ENCODE measurements around the gene CEP162. TPM values are rescaled to one million over a fixed set of nuclear protein-coding genes. Genes with fewer than 3 reads are reported as not detected.

The CEP162 gene
- total and polyA plus RNA-seq, 11 donors: 1.6 to 5.6 (median 4.4) TPM

GRCh38 chr6:84263557-84263956 lies 36.1 kb upstream of the CEP162 start:
- Histone ChIP-seq H3K4me1 (no peaks in the 10 kb centered on the region), H3K4me3 (no peak overlapping the region), H3K27me3 (no peaks in the 10 kb centered on the region), H3K27ac (no peak overlapping the region), H3K9me3 (no peaks in the 10 kb centered on the region), H3K36me3 (no peaks in the 10 kb centered on the region)
- intact Hi-C loops (cut with DNase I): no loop called here
- DNase-seq: no peak
- WGBS, 4 donors: 56 to 73% (median 61%) methylated on average over 6 of the region's 6 CpGs
- TF ChIP-seq POLR2A (IDR thresholded peaks at IDR 0.05): no peak
- TF ChIP-seq CTCF (IDR thresholded peaks at IDR 0.05): no peak
- no peak for ATAC-seq

GRCh38 chr6:84260926-84261325 lies 33.5 kb upstream of the CEP162 start:
- TF ChIP-seq CTCF (IDR thresholded peaks at IDR 0.05) (no peak), POLR2A (IDR thresholded peaks at IDR 0.05) (no peak)
- ATAC-seq: no peak
- Histone ChIP-seq H3K9me3 (no peaks in the 10 kb centered on the region), H3K27me3 (no peaks in the 10 kb centered on the region), H3K36me3 (no peaks in the 10 kb centered on the region), H3K4me1 (peaks cover 0 to 6% (median 0%) of the 10 kb centered on the region in 12 donors), H3K4me3 (no peak overlapping the region), H3K27ac (no peak overlapping the region)
- 83 to 86% (median 84%) methylated on average over 3 of the region's 3 CpGs for WGBS, 4 donors
- no peak for DNase-seq
- intact Hi-C loops (cut with DNase I): no loop called here

GRCh38 chr6:84260196-84260595 lies 32.8 kb upstream of the CEP162 start:
- H3K27me3 ChIP-seq: no peaks in the 10 kb centered on the region
- peaks cover 0 to 6% (median 0%) of the 10 kb centered on the region in 12 donors for H3K4me1 ChIP-seq
- no peak overlapping the region for H3K4me3 ChIP-seq
- ATAC-seq: no peak
- intact Hi-C loops (cut with DNase I): no loop called here
- H3K36me3 ChIP-seq: no peaks in the 10 kb centered on the region
- no peak overlapping the region for H3K27ac ChIP-seq
- no peaks in the 10 kb centered on the region for H3K9me3 ChIP-seq
- DNase-seq: no peak
- WGBS, 4 donors: 58 to 63% (median 60%) methylated on average over 4 of the region's 4 CpGs
- TF ChIP-seq CTCF (IDR thresholded peaks at IDR 0.05): no peak
- TF ChIP-seq POLR2A (IDR thresholded peaks at IDR 0.05): no peak

GRCh38 chr6:84258866-84259265 lies 31.4 kb upstream of the CEP162 start:
- ATAC-seq: no peak
- no peaks in the 10 kb centered on the region for H3K36me3 ChIP-seq
- H3K27me3 ChIP-seq: no peaks in the 10 kb centered on the region
- peak overlapping the region in 6 of 12 donors; percentile 8 to 42 (median 20) for H3K4me3 ChIP-seq
- H3K9me3 ChIP-seq: no peaks in the 10 kb centered on the region
- TF ChIP-seq POLR2A (IDR thresholded peaks at IDR 0.05) (no peak), CTCF (IDR thresholded peaks at IDR 0.05) (no peak)
- 55 to 71% (median 61%) methylated on average over 3 to 4 of the region's 4 CpGs for WGBS, 4 donors
- peak overlapping the region in 2 of 12 donors; percentile 18 to 38 for H3K27ac ChIP-seq
- intact Hi-C loops (cut with DNase I): no loop called here
- peaks cover 0 to 6% (median 0%) of the 10 kb centered on the region in 12 donors for H3K4me1 ChIP-seq
- no peak for DNase-seq

Measured in heart left ventricle (tissue), 16 donors.